Fibroblast of pulmonary artery (primary cell): Measurements from ENCODE around the gene SLC25A21.
"Not testable (repeated sequence)": the region's sequence is repeated elsewhere in the genome, so short reads cannot be mapped to it uniquely, and the experiment has no call there.

Experiments used
- DNase-seq: peaks from one replicate; pipeline ENCODE4 v3.0.0-alpha.2; 2010; ENCODE audit warnings: low read depth
- H3K4me3 ChIP-seq: replicated peaks from 2 replicates; pipeline ENCODE4 v1.5.1; 2011; ENCODE audit warnings: low read depth, mild to moderate bottlenecking, control low read depth, low read length, moderate library complexity
- CTCF ChIP-seq: IDR thresholded peaks from 2 replicates; pipeline ENCODE4 v1.5.1; 2011; ENCODE audit warnings: mild to moderate bottlenecking, control low read depth, low read length, inconsistent platforms; ENCODE audit errors: missing control alignments

The SLC25A21 gene

DNA sequence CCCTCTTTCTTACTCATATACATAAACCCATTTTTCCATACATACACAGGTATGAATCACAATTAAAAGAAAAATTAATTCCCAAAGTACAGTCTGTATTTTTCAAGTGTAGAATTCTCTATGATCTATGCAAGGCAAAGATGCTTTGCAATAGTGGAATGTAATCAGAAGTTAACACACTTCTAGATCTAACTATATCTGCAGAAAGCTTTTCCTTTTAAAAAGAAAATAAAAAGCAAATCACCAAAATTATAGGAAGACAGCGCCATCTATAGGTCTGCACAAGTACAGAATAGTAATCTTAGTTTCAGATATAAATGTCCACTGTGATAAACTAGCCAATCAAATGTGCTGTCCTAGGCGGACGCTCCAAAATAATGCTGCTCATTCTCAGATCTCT lies 22.0 kb downstream of the SLC25A21 start:
- peak; percentile 75 for TF ChIP-seq CTCF
- no peak overlapping the region for H3K4me3 ChIP-seq
- peak; percentile 51 for DNase-seq

- no peak overlapping the region for H3K4me3 ChIP-seq
- no peak for DNase-seq
- no peak for TF ChIP-seq CTCF
Measured at GRCh38 chr14:37147310-37147880, 25.0 kb downstream of the SLC25A21 start.

DNA sequence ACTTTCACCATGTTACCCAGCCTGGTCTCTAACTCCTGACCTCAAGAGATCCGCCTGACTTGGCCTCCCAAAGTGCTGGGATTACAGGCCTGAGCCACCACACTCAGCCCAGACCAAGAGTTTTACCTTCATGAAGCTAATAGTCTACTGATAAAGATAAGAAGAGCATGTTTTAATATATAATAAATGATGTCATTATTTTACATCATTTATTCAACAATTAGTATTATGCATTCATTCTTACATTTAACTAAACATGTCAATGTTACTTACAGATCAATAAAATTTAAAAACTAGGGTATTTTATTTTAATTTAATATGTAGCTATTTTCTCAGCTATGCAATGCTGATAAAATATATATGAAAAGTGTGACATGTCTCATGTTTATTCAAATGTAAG lies 26.0 kb downstream of the SLC25A21 start:
- H3K4me3 ChIP-seq, DNase-seq: not testable (repeated sequence)

GRCh38 chr14:37145395-37145794 lies 27.0 kb downstream of the SLC25A21 start:
- no peak overlapping the region for H3K4me3 ChIP-seq
- TF ChIP-seq CTCF, result no peak
- no peak for DNase-seq

- no peak overlapping the region for H3K4me3 ChIP-seq
- DNase-seq, result no peak
- no peak for TF ChIP-seq CTCF
Measured at GRCh38 chr14:37144729-37145363, 27.6 kb downstream of the SLC25A21 start.

- TF ChIP-seq CTCF, result no peak
- DNase-seq, result no peak
- H3K4me3 ChIP-seq, result no peak overlapping the region
Measured at GRCh38 chr14:37143475-37143874, 28.9 kb downstream of the SLC25A21 start.

GRCh38 chr14:37142835-37143401 lies 29.5 kb downstream of the SLC25A21 start:
- DNase-seq, result peak; percentile 4
- TF ChIP-seq CTCF, result no peak
- no peak overlapping the region for H3K4me3 ChIP-seq
